Astrocyte of the cerebellum (primary cell): Measurements from ENCODE around the gene L1TD1.

Experiments used
- DNase-seq: peaks from one replicate; pipeline ENCODE4 v3.0.0-alpha.2; 2011; ENCODE audit warnings: low read depth
- H3K4me3 ChIP-seq: 2 replicates; pipeline ENCODE4 v1.5.1; 2011; ENCODE audit warnings: mild to moderate bottlenecking, low read depth, low read length, moderate library complexity
- in situ Hi-C: cut with HindIII; loops from 2 replicates; pipeline ENCODE4 v1.10.0; 2017; ENCODE audit warnings: low sequenced_read_pairs
- TF ChIP-seq, protein P1 (sequence below): IDR thresholded peaks from 2 replicates; pipeline ENCODE4 v1.5.1; 2012; ENCODE audit warnings: low read length, low read depth, moderate library complexity, mild to moderate bottlenecking; ENCODE audit errors: missing control alignments

L1TD1 gene

DNA sequence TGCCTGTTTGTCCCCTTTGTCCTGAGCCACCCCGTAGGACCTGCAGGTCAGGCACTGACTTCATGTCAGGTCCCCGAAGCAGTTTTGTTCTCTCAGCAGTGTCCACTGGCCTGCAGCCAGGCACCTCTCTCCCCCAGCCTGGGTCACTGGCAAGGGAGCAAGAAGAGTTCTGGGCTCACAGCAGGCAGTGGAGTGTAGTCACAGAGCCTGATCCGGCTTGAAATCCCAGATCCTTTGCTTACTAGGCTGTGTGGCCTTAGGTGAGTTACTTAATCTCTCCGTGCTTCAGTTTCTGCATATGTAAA, 34.2 kb downstream of the L1TD1 start:
- no peak for DNase-seq
- TF ChIP-seq, protein P1, sequence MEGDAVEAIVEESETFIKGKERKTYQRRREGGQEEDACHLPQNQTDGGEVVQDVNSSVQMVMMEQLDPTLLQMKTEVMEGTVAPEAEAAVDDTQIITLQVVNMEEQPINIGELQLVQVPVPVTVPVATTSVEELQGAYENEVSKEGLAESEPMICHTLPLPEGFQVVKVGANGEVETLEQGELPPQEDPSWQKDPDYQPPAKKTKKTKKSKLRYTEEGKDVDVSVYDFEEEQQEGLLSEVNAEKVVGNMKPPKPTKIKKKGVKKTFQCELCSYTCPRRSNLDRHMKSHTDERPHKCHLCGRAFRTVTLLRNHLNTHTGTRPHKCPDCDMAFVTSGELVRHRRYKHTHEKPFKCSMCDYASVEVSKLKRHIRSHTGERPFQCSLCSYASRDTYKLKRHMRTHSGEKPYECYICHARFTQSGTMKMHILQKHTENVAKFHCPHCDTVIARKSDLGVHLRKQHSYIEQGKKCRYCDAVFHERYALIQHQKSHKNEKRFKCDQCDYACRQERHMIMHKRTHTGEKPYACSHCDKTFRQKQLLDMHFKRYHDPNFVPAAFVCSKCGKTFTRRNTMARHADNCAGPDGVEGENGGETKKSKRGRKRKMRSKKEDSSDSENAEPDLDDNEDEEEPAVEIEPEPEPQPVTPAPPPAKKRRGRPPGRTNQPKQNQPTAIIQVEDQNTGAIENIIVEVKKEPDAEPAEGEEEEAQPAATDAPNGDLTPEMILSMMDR = no peak
- no peak overlapping the region for H3K4me3 ChIP-seq
- in situ Hi-C loops = no loop called here

DNA sequence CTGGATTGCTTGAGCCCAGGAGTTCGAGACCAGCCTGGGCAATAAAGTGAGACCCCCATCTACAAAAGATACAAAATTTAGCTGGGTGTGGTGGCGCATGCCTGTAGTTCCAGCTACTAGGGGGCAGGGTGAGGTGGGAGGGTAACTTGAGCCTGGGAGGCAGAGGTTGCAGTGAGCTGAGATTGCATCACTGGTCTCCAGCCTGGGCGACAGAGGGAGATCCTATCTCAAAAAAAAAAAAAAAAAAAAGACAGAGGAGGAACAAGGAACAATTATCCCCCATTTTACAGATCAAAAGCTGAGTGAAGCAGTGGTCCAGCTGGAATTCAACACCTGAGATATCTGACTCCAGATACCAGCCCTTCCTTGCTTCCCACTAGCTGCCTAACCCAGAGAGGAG, 34.8 kb downstream of the L1TD1 start:
- in situ Hi-C loops = no loop called here
- TF ChIP-seq, protein P1 = no peak
- DNase-seq = no peak
- no peak overlapping the region for H3K4me3 ChIP-seq

DNA sequence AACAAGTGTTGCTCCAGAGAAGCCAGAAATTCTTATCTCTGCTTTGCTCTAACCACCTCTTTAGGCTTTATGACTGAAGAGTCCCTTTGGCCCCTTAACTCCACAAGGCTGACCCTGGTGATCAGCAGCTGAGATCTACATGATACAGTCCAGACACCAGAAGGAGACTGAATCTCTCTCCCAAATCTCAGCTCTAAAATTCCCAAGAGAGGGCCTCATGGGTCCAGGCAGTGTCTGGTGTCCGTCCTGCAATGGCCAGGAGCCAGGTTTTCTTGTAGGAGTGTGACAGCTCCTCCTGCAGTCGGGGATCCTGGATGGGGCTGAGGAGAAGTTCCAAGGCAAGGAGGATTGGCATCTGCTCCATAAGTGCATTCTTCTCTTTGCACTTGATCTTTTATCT, 35.3 kb downstream of the L1TD1 start:
- no peak for DNase-seq
- TF ChIP-seq, protein P1 = no peak
- in situ Hi-C loops = no loop called here

DNA sequence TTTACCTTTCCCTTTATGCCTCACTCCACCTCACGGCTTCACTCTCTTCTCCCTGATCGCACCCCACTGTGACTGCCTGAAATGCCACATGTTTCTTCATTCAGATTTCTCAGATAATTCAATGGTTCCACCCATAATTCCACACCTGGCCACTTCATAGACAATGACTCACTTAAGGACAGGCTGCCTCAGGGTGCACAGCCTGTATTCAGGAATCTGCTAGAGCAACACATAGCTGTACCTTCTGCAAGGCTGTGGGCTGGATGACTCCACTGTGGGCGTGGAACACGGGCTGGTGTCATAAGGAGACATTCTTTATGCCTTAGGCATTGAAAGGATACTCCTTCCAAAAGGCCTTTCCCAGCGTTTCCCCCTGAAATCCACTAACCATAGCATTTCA, 36.1 kb downstream of the L1TD1 start:
- in situ Hi-C loops = no loop called here
- no peak overlapping the region for H3K4me3 ChIP-seq
- TF ChIP-seq, protein P1 = no peak
- peak; percentile 13 for DNase-seq

More for the DNA sequence above, 35.3 kb downstream of the L1TD1 start:
- no peak overlapping the region for H3K4me3 ChIP-seq

DNA sequence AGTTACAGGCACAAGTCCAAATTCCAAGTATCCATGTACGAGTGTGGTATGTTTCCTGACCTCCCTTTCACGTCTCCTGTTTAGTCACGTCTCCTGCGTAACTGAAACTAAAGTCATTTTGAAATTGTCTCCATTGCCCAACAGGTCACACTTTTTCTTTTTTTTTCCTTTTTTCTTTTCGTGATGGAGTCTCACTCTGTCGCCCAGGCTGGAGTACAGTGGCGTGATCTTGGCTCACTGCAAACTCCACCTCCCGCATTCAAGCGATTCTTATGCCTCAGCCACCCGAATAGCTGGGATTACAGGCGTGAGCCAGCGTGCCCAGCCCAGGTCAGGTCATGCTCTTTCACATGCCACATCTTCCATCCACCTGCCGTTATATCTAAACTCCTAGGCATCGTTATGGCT, 38.2 kb downstream of the L1TD1 start:
- in situ Hi-C loops = no loop called here
- DNase-seq = no peak
- TF ChIP-seq, protein P1 = no peak
- no peak overlapping the region for H3K4me3 ChIP-seq

DNA sequence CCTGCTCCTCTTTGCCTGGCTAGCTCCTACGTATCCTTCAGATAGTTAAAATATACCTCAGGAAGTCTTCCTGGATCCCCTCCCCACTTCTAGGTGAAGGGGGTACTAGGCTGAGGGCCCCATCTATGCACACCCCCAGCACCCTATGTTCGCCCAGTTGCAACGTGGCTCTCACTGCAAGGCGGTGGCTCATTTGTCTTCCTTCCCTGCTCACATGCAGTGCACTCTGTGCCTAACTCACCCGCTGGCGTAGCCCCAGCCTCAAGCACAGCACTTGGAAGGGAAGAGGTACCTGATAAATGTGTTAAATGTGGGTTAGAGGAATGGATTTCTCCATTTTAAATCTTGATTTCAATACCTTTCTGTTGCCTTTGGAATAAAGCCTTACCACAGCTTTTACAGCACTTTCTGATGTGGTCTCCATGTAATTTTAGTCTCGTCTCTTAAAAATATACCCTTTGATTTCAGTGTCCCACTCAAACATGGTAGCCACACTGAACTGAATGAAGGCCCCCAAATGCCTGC, 39.3 kb downstream of the L1TD1 start:
- TF ChIP-seq, protein P1 = no peak
- no peak overlapping the region for H3K4me3 ChIP-seq
- in situ Hi-C loops = no loop called here
- no peak for DNase-seq

DNA sequence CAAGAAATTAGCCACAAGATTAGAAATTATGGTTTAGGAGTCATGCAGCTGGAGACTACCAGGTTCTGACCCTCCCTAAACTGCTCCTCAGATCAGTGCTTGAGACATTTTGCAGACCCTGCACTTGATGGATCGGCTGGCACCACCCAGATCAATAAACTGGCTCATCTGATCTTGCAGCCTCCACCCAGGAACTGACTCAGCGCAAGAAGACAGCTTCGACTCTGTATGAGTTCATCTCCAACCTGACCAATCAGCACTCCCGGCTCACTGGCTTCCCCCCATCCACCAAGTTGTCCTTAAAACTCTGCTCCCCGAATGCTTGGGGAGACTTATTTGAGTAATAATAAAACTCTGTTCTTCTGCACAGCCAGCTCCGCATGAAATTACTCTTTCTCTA, 40.0 kb downstream of the L1TD1 start:
- no peak for DNase-seq
- TF ChIP-seq, protein P1 = no peak
- H3K4me3 ChIP-seq = no peak overlapping the region
- in situ Hi-C loops = no loop called here
